ENCODE measurements around the gene AZI2. TPM values are rescaled to one million over a fixed set of nuclear protein-coding genes. Genes with fewer than 3 reads are reported as not detected.
A peak's percentile ranks its signal among the peaks of the same experiment; 100 is the strongest.

The AZI2 gene
- total and polyA plus RNA-seq, 2 experiments from 2014 or later, result 45.4 to 55.3 TPM

DNA sequence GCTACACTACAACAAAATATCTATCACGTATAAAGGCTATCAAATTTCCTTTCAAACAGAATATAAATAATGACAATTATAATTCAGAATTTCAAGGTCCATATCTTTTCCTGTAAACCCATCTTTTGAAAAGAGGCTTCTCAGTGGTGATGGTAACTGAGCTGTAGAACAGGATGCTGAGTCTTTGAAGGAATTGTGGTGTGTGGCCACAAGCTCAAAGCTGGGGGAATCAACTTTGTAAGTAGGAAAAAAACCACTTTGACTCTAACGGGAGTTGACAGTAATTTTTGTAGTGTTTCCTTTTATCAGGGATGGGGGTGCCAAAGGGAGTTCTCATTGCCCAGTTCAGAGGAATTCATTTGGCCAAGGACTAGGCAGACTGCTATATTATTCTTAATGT lies 13.4 kb downstream of the AZI2 start:
- no peak for DNase-seq (ENCODE audit: low spot score)
- Histone ChIP-seq H2AFZ (no peak overlapping the region), H4K20me1 (ENCODE audit: insufficient read depth, poor library complexity, severe bottlenecking) (no peaks in the 10 kb centered on the region), H3K36me3 (replicated peaks; ENCODE audit: insufficient read depth, low read depth) (no peaks in the 10 kb centered on the region), H3K9me2 (replicated peaks; ENCODE audit: insufficient read depth) (no peaks in the 10 kb centered on the region), H3K4me3 (no peak overlapping the region), H3K9me3 (ENCODE audit: low read depth) (no peaks in the 10 kb centered on the region), H3K4me2 (no peak overlapping the region), H3K27ac (no peak overlapping the region), H3K27me3 (no peaks in the 10 kb centered on the region), H3K4me1 (ENCODE audit: insufficient read depth) (no peaks in the 10 kb centered on the region), H3K79me2 (peaks cover 4% of the 10 kb centered on the region)
- 75% methylated on average over 2 of the region's 2 CpGs for WGBS (ENCODE audit: low lambda C conversion rate, missing lambda C conversion rate)
- TF ChIP-seq EZH2phosphoT487 (IDR thresholded peaks at IDR 0.05; ENCODE audit: low read depth, severe bottlenecking, unreplicated experiment), result no peak
- TF ChIP-seq EZH2 (IDR thresholded peaks at IDR 0.05; ENCODE audit: borderline replicate concordance), result no peak
- TF ChIP-seq, protein P1, sequence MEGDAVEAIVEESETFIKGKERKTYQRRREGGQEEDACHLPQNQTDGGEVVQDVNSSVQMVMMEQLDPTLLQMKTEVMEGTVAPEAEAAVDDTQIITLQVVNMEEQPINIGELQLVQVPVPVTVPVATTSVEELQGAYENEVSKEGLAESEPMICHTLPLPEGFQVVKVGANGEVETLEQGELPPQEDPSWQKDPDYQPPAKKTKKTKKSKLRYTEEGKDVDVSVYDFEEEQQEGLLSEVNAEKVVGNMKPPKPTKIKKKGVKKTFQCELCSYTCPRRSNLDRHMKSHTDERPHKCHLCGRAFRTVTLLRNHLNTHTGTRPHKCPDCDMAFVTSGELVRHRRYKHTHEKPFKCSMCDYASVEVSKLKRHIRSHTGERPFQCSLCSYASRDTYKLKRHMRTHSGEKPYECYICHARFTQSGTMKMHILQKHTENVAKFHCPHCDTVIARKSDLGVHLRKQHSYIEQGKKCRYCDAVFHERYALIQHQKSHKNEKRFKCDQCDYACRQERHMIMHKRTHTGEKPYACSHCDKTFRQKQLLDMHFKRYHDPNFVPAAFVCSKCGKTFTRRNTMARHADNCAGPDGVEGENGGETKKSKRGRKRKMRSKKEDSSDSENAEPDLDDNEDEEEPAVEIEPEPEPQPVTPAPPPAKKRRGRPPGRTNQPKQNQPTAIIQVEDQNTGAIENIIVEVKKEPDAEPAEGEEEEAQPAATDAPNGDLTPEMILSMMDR (IDR thresholded peaks at IDR 0.05; ENCODE audit: poor library complexity), result no peak

- Histone ChIP-seq H3K79me2 (peaks cover 2% of the 10 kb centered on the region), H4K20me1 (ENCODE audit: insufficient read depth, poor library complexity, severe bottlenecking) (no peaks in the 10 kb centered on the region), H3K4me1 (ENCODE audit: insufficient read depth) (no peaks in the 10 kb centered on the region), H3K9me3 (ENCODE audit: low read depth) (no peaks in the 10 kb centered on the region), H3K27me3 (no peaks in the 10 kb centered on the region), H3K9me2 (replicated peaks; ENCODE audit: insufficient read depth) (no peaks in the 10 kb centered on the region), H3K27ac (no peak overlapping the region), H2AFZ (no peak overlapping the region), H3K36me3 (replicated peaks; ENCODE audit: insufficient read depth, low read depth) (no peaks in the 10 kb centered on the region), H3K4me3 (no peak overlapping the region), H3K4me2 (no peak overlapping the region)
- no peak for DNase-seq (ENCODE audit: low spot score)
- TF ChIP-seq, protein P1 (IDR thresholded peaks at IDR 0.05; ENCODE audit: poor library complexity), result peak; percentile 28
- no peak for TF ChIP-seq EZH2phosphoT487 (IDR thresholded peaks at IDR 0.05; ENCODE audit: low read depth, severe bottlenecking, unreplicated experiment)
These were observed 14.1 kb downstream of the AZI2 start for GRCh38 chr3:28334552-28334951.

GRCh38 chr3:28328188-28329151 lies 20.2 kb downstream of the AZI2 start:
- Histone ChIP-seq H3K27ac (no peak overlapping the region), H4K20me1 (ENCODE audit: insufficient read depth, poor library complexity, severe bottlenecking) (no peaks in the 10 kb centered on the region), H3K9me3 (ENCODE audit: low read depth) (no peaks in the 10 kb centered on the region), H2AFZ (no peak overlapping the region), H3K36me3 (replicated peaks; ENCODE audit: insufficient read depth, low read depth) (no peaks in the 10 kb centered on the region), H3K4me2 (no peak overlapping the region), H3K4me1 (ENCODE audit: insufficient read depth) (no peaks in the 10 kb centered on the region), H3K79me2 (no peaks in the 10 kb centered on the region), H3K27me3 (no peaks in the 10 kb centered on the region), H3K4me3 (no peak overlapping the region), H3K9me2 (replicated peaks; ENCODE audit: insufficient read depth) (no peaks in the 10 kb centered on the region)
- 84% methylated on average over 4 of the region's 4 CpGs for WGBS (ENCODE audit: low lambda C conversion rate, missing lambda C conversion rate)
- TF ChIP-seq EZH2 (IDR thresholded peaks at IDR 0.05; ENCODE audit: borderline replicate concordance) (no peak), EZH2phosphoT487 (IDR thresholded peaks at IDR 0.05; ENCODE audit: low read depth, severe bottlenecking, unreplicated experiment) (no peak)
- TF ChIP-seq, protein P1 (IDR thresholded peaks at IDR 0.05; ENCODE audit: poor library complexity), result peak; percentile 80
- DNase-seq (ENCODE audit: low spot score), result peak; percentile 44
